Endothelial cell of umbilical vein (primary cell): Measurements from ENCODE around the gene INPP4B.

Experiments
- EZH2 ChIP-seq: IDR thresholded peaks from 2 replicates; pipeline ENCODE4 v1.6.1; 2012; ENCODE audit warnings: borderline replicate concordance, low read depth, mild to moderate bottlenecking, moderate library complexity, low read length, inconsistent platforms; ENCODE audit not compliant: severe bottlenecking
- GATA2 ChIP-seq: IDR thresholded peaks from 2 replicates; pipeline ENCODE4 v1.7.0; 2011; ENCODE audit warnings: low read depth, mild to moderate bottlenecking, moderate library complexity, mixed read lengths, low read length; ENCODE audit not compliant: insufficient read length, insufficient read depth
- JUN ChIP-seq: IDR thresholded peaks from 2 replicates; pipeline ENCODE4 v1.6.1; 2011; ENCODE audit warnings: borderline replicate concordance, low read depth; ENCODE audit not compliant: insufficient read length, insufficient read depth
- POLR2A ChIP-seq: IDR thresholded peaks from 2 replicates; pipeline ENCODE4 v1.6.1; 2012; ENCODE audit warnings: low read depth, mild to moderate bottlenecking, control low read depth, low read length
- POLR2AphosphoS5 ChIP-seq: IDR thresholded peaks from 2 replicates; pipeline ENCODE4 v1.6.1; 2012; ENCODE audit warnings: low read depth, mild to moderate bottlenecking, control low read depth, low read length, moderate library complexity; ENCODE audit not compliant: insufficient read depth
- TF ChIP-seq, protein P1 (sequence below), 2 donors: IDR thresholded peaks; 1 replicate in 1 of 2; 2 replicates in 1 of 2; pipeline ENCODE4 v1.5.1; 2011; ENCODE audit warnings: low read length in 2 of 2, mild to moderate bottlenecking in 2 of 2, moderate library complexity in 2 of 2, control low read depth in 1 of 2, inconsistent platforms in 1 of 2, low read depth in 1 of 2; ENCODE audit not compliant: insufficient read depth in 1 of 2; ENCODE audit errors: extremely low read depth in 1 of 2
- TF ChIP-seq, protein P2 (sequence below): IDR thresholded peaks from 2 replicates; pipeline ENCODE4 v1.6.1; 2011; ENCODE audit not compliant: insufficient read depth, insufficient read length

DNA sequence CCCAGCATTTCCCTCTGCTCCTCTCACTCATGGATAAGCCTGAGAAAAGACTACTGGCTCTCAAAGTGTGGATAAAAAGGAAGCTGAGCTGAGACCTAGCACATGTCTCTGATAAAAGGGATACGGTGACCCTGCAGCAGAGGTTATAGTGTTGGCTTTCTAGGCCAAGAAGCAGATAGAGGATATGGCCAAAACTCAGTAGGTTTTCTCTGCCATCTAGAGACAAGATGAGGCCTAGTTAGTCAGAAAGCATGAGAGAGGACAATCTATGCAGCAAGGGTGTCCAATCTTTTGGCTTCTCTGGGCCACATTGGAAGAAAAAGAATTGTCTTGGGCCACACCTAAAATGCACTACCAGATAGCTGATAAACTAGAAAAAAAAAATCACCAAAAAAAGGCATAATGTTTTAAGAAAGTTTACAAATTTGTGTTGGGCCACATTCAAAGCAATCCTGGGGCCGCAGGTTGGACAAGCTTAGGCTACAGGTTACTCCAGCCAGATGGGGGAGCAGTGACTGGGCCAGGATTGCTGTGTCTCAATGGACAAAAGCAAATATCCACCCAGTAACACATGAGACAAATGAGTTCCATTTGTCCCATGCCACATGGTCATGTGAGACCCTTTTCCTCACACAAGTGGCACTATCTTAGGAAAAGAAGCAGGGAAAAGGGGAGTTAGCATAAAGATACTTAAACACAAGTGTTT, 411.4 kb downstream of the INPP4B start:
- TF ChIP-seq, protein P1, sequence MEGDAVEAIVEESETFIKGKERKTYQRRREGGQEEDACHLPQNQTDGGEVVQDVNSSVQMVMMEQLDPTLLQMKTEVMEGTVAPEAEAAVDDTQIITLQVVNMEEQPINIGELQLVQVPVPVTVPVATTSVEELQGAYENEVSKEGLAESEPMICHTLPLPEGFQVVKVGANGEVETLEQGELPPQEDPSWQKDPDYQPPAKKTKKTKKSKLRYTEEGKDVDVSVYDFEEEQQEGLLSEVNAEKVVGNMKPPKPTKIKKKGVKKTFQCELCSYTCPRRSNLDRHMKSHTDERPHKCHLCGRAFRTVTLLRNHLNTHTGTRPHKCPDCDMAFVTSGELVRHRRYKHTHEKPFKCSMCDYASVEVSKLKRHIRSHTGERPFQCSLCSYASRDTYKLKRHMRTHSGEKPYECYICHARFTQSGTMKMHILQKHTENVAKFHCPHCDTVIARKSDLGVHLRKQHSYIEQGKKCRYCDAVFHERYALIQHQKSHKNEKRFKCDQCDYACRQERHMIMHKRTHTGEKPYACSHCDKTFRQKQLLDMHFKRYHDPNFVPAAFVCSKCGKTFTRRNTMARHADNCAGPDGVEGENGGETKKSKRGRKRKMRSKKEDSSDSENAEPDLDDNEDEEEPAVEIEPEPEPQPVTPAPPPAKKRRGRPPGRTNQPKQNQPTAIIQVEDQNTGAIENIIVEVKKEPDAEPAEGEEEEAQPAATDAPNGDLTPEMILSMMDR (IDR thresholded peaks at IDR 0.05; ENCODE audit: extremely low read depth in 1 of 2, insufficient read depth in 1 of 2, low read depth in 1 of 2, low read length in 2 of 2) = no peak
- TF ChIP-seq EZH2 (no peak), POLR2A (no peak), GATA2 (no peak), POLR2AphosphoS5 (no peak), JUN (no peak)
- TF ChIP-seq, protein P2, sequence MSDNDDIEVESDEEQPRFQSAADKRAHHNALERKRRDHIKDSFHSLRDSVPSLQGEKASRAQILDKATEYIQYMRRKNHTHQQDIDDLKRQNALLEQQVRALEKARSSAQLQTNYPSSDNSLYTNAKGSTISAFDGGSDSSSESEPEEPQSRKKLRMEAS = no peak
